ENCODE results near the gene HDGF.

The HDGF gene

GRCh38 chr1:156775799-156776198 lies 24.3 kb upstream of the HDGF start:
- TF ChIP-seq, protein P1, sequence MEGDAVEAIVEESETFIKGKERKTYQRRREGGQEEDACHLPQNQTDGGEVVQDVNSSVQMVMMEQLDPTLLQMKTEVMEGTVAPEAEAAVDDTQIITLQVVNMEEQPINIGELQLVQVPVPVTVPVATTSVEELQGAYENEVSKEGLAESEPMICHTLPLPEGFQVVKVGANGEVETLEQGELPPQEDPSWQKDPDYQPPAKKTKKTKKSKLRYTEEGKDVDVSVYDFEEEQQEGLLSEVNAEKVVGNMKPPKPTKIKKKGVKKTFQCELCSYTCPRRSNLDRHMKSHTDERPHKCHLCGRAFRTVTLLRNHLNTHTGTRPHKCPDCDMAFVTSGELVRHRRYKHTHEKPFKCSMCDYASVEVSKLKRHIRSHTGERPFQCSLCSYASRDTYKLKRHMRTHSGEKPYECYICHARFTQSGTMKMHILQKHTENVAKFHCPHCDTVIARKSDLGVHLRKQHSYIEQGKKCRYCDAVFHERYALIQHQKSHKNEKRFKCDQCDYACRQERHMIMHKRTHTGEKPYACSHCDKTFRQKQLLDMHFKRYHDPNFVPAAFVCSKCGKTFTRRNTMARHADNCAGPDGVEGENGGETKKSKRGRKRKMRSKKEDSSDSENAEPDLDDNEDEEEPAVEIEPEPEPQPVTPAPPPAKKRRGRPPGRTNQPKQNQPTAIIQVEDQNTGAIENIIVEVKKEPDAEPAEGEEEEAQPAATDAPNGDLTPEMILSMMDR (IDR thresholded peaks at IDR 0.05; ENCODE audit: low read depth, low read length), result no peak
- no peak overlapping the region for H3K4me3 ChIP-seq (ENCODE audit: low read depth, low read length)

GRCh38 chr1:156773607-156774006 lies 22.1 kb upstream of the HDGF start:
- no peak overlapping the region for H3K4me3 ChIP-seq (ENCODE audit: low read depth, low read length)
- TF ChIP-seq, protein P1 (IDR thresholded peaks at IDR 0.05; ENCODE audit: low read depth, low read length), result no peak

GRCh38 chr1:156772728-156773497 lies 21.4 kb upstream of the HDGF start:
- TF ChIP-seq, protein P1 (IDR thresholded peaks at IDR 0.05; ENCODE audit: low read depth, low read length), result no peak
- H3K4me3 ChIP-seq (ENCODE audit: low read depth, low read length), result no peak overlapping the region

DNA sequence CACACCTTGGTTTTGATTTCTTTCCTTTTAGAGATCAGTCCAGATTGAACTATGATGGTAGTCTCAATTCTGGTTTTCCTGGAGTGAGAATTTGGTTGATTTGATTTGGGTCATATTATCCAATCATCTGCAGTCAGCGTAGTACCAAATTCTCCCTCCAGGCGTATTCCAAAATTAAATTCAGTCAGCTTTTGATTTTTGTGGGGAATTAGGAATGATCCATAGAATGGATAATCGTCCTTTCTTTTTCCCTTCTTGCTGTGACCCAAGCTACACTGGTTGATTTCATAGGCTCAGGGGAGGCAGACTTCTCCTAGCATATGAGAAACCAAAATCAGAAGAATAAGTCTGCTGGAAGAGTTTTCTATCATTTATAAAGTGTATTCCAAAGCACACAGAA lies 20.7 kb upstream of the HDGF start:
- H3K4me3 ChIP-seq (ENCODE audit: low read depth, low read length), result no peak overlapping the region
- TF ChIP-seq, protein P1 (IDR thresholded peaks at IDR 0.05; ENCODE audit: low read depth, low read length), result no peak

- H3K4me3 ChIP-seq (ENCODE audit: low read depth, low read length), result peak overlapping the region; percentile 97
- TF ChIP-seq, protein P1 (IDR thresholded peaks at IDR 0.05; ENCODE audit: low read depth, low read length), result no peak
These were observed 17.3 kb upstream of the HDGF start for GRCh38 chr1:156768610-156769295.

DNA sequence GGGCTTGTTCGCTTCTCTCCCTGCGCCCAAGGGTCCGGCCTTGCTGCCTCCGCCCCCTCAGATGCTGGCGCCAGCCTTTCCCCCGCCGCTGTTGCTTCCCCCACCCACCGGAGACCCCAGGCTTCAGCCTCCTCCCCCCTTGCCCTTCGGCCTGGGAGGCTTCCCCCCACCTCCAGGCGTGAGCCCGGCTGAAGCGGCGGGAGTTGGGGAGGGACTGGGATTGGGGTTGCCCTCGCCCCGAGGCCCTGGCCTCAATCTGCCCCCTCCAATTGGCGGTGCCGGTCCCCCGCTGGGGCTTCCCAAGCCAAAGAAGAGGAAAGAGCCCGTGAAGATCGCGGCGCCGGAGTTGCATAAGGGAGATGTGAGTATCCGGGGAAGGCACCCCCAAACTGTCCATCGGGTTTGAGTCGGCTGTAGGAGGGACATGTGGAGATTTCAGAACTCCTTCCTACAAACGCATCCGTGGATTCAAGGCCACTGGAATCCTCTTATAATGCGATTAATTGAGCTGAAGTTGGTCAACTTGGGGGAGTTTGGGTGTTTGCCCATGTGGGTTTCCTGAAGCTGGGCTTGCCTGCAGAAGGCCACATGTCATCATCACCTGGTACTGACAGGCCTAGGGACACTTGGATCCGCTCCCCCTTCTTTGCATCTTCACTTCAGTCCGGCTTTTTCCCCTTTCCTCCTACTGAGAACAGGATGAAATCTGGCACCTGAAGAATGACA lies 16.6 kb upstream of the HDGF start:
- H3K4me3 ChIP-seq (ENCODE audit: low read depth, low read length), result peak overlapping the region; percentile 97
- TF ChIP-seq, protein P1 (IDR thresholded peaks at IDR 0.05; ENCODE audit: low read depth, low read length), result no peak

Data from WI38 (cell line).